AG10803 (cell line): ENCODE results near the gene PPP1CA.

Source experiments
- DNase-seq: peaks from one replicate; pipeline ENCODE4 v3.0.0; 2010; ENCODE audit warnings: low read depth
- H3K4me3 ChIP-seq: 2 replicates; pipeline ENCODE4 v1.5.1; 2011; ENCODE audit warnings: mild to moderate bottlenecking, low read length, control low read depth
- TF ChIP-seq, protein P1 (sequence below): conservative IDR thresholded peaks from 2 replicates; pipeline ENCODE4 v1.5.1; 2011; ENCODE audit warnings: mild to moderate bottlenecking, low read length, control low read depth, inconsistent platforms

PPP1CA gene

DNA sequence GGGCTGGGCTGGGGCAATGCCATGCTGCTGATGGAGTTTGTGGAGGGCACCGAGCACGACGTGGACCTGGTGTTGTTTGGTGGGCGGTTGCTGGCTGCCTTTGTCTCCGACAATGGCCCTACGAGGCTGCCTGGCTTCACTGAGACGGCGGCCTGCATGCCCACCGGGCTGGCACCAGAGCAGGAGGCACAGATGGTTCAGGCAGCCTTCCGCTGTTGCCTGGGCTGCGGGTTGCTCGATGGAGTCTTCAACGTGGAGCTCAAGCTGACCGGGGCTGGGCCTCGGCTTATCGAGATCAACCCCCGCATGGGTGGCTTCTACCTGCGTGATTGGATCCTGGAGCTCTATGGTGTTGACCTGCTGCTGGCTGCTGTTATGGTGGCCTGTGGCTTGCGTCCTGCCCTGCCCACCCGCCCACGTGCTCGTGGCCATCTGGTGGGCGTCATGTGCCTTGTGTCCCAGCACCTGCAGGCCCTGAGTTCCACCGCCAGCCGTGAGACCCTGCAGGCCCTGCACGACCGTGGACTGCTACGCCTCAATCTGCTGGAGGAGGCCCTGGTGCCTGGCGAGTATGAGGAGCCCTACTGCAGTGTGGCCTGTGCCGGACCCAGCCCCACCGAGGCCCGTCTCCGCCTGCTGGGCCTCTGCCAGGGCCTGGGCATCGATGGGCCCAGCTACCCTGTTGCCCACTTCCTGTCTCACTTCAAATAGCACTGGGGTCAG lies 22.4 kb upstream of the PPP1CA start:
- DNase-seq: no peak
- TF ChIP-seq, protein P1, sequence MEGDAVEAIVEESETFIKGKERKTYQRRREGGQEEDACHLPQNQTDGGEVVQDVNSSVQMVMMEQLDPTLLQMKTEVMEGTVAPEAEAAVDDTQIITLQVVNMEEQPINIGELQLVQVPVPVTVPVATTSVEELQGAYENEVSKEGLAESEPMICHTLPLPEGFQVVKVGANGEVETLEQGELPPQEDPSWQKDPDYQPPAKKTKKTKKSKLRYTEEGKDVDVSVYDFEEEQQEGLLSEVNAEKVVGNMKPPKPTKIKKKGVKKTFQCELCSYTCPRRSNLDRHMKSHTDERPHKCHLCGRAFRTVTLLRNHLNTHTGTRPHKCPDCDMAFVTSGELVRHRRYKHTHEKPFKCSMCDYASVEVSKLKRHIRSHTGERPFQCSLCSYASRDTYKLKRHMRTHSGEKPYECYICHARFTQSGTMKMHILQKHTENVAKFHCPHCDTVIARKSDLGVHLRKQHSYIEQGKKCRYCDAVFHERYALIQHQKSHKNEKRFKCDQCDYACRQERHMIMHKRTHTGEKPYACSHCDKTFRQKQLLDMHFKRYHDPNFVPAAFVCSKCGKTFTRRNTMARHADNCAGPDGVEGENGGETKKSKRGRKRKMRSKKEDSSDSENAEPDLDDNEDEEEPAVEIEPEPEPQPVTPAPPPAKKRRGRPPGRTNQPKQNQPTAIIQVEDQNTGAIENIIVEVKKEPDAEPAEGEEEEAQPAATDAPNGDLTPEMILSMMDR: no peak
- H3K4me3 ChIP-seq: no peak overlapping the region

DNA sequence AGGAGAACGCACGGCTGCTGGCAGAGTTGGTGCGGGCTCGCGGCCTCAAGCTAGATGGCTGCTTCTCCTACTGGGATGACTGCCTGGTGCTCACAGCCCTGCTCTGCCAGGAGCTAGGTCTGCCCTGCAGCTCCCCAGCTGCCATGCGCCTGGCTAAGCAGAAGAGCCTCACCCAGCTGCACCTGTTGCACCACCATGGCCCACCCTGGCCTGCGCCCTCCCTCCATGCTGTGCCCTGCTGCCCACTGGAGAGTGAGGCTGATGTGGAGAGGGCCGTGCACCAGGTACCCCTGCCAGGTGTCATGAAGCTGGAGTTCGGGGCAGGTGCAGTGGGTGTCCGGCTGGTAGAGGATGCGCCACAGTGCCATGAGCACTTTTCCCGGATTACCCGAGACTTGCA lies 21.8 kb upstream of the PPP1CA start:
- TF ChIP-seq, protein P1: no peak
- DNase-seq: no peak
- no peak overlapping the region for H3K4me3 ChIP-seq

DNA sequence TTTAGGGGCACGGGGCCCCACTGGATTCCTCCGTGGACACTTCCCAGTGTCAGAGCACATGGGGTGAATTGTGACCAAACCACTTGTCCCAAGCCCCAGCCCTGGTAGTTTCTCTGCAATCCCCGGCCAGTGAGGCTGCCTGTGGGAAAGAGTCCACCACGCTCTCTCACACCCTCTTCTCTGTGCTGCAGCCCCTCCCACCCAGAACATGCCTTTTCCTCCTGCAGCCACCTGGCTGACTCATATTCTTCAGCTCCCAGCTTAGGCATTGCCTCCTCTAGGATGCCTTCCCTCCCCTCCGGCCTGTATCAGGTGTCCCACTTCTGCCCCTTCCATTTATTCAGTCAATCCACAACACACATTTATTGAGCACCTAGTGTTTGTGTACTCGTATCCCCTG lies 21.2 kb upstream of the PPP1CA start:
- no peak overlapping the region for H3K4me3 ChIP-seq
- TF ChIP-seq, protein P1: no peak
- DNase-seq: no peak

DNA sequence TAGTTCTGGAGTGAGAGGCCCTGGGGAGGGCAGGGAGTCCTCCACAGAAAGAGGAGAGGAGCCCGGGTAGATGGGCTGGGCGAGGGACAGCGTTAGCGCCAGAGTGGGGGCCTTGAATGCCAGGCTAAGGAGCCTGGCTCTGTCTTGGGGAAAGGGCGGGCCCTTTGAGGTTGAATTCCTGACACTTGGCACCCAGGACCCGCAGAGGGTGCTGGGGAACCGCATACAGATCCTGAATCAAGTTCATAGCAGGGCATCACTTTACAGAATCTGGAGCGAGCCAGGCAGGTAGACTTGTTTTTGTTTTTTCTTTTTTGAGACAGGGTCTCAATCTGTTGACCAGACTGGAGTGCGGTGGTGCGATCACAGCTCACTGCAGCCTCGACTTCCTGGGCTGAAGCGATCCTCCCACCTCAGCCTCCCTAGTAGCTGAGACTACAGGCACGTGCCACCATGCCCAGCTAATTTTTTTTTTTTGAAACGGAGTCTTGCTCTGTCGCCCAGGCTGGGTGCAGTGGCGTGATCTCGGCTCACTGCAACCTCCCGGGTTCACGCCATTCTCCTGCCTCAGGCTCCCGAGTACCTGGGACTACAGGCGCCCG lies 19.9 kb upstream of the PPP1CA start:
- TF ChIP-seq, protein P1: no peak
- peak overlapping the region; percentile 46 for H3K4me3 ChIP-seq
- DNase-seq: no peak

DNA sequence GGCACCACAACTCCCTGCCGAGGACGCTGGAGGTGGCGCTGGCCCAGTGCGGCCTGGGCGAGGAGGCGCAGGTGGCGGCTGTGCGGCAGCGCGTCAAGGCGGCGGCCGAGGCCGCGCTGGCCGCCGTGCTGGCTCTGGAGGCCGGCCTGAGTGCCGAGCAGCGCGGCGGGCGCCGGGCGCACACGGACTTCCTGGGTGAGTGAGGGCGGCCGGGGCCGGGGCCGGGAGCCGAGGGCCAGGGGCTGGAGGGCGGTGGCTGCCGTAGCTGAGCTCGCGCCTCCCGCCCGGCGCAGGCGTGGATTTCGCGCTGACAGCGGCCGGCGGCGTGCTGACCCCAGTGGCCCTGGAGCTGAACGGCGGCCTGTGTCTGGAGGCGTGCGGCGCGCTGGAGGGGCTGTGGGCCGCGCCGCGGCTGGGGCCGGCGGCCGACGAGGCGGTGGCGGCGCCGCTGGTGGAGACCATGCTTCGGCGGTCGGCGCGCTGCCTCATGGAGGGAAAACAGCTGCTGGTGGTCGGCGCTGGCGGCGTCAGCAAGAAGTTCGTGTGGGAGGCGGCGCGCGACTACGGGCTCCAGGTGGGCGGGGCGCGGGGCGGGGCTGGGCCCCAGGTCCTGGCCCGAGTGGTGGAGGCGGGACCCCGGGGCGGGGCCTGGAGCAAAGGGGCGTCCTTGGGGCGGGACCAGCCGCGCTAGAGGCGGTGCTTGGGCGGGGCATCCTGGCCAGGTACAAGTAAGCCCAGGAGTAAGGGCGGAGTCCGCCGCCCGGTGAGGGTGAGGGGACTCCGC lies 19.2 kb upstream of the PPP1CA start:
- TF ChIP-seq, protein P1: no peak
- H3K4me3 ChIP-seq: peak overlapping the region; percentile 49
- peak; percentile 81 for DNase-seq

DNA sequence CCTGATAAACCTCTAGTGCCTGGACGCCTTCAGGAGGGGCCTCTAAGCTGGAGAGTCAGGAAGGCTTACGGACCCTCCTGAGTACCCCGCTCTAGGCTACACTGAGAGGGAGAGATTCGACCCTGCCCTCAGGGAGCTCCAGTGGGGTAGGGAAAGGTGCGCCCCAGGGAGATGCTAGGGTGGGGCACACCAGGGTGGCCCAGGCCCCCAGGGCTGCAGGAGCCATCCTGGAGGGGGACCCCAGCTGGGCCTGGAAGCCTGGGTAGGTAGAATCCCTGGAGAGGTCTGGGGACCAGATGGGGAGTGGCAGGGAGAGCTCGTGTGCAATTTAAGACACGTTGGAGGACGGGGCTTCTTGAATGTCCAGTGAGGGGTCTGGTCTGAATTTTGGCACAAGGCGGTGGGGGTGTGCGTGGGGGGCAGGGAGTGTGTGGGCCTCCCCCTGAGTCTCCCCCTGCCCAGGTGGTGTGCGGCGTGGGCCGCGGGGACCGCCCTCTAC lies 18.5 kb upstream of the PPP1CA start:
- peak overlapping the region; percentile 49 for H3K4me3 ChIP-seq
- no peak for DNase-seq
- TF ChIP-seq, protein P1: no peak
